PC-3 (cell line): Measurements from ENCODE around the gene UBQLN4. TPM values are rescaled to one million over a fixed set of nuclear protein-coding genes. Genes with fewer than 3 reads are reported as not detected.
"Not testable (repeated sequence)": the region's sequence is repeated elsewhere in the genome, so short reads cannot be mapped to it uniquely, and the experiment has no call there.

ENCODE experiments used
- ATAC-seq: fragments of 200-7000 bp; cut with Tn5 transposase; 2 replicates; pipeline ENCODE4 v1.9.1; 2020; ENCODE audit warnings: mild to moderate bottlenecking, moderate library complexity
- BruUV-seq: library from RNA; stranded (reverse); fragments of 400-500 nt; replicated peaks from 2 replicates; lab custom pipeline; 2021; lab: Mats Ljungman, UMichigan
- CTCF ChIA-PET: fragments of 300-600 bp; sonication (Branson Sonifier 250); formaldehyde crosslinking; loops from one replicate; lab custom pipeline; 2022; ENCODE audit warnings: antibody characterized with exemption; lab: Charles Lee
- POLR2A ChIA-PET: fragments of 300-600 bp; sonication (Branson Sonifier 250); formaldehyde crosslinking; loops from one replicate; lab custom pipeline; 2022; ENCODE audit warnings: antibody characterized with exemption; ENCODE audit not compliant: unreplicated experiment; lab: Charles Lee
- DNase-seq: peaks from one replicate; pipeline ENCODE4 v3.0.0-alpha.2; 2015
- H2AFZ ChIP-seq: fragments of 300-600 bp; sonication (generic); 2 replicates; pipeline ENCODE4 v1.6.0; 2016; ENCODE audit warnings: antibody characterized with exemption, low read length
- H3F3A ChIP-seq: fragments of 300-600 bp; sonication (generic); one replicate; pipeline ENCODE4 v1.6.0; 2017; ENCODE audit warnings: antibody characterized with exemption, low read length, control low read depth, mild to moderate bottlenecking; ENCODE audit not compliant: unreplicated experiment
- H3K27ac ChIP-seq: fragments of 300-600 bp; sonication (generic); 2 replicates; pipeline ENCODE4 v1.5.1; 2016; ENCODE audit warnings: mild to moderate bottlenecking, low read length
- H3K27me3 ChIP-seq: fragments of 300-600 bp; sonication (generic); 2 replicates; pipeline ENCODE4 v1.6.1; 2016; ENCODE audit warnings: low read length, mixed read lengths
- H3K36me3 ChIP-seq: fragments of 300-600 bp; sonication (generic); 2 replicates; pipeline ENCODE4 v1.6.1; 2016; ENCODE audit warnings: low read depth, mixed run types, low read length, mixed read lengths
- H3K4me1 ChIP-seq: fragments of 300-600 bp; sonication (generic); 2 replicates; pipeline ENCODE4 v1.5.1; 2016; ENCODE audit warnings: low read length; ENCODE audit not compliant: insufficient read depth
- H3K4me2 ChIP-seq: fragments of 300-600 bp; sonication (generic); 2 replicates; pipeline ENCODE4 v1.6.0; 2016; ENCODE audit warnings: low read length
- H3K4me3 ChIP-seq: fragments of 300-600 bp; sonication (generic); 2 replicates; pipeline ENCODE4 v1.5.1; 2016; ENCODE audit warnings: mild to moderate bottlenecking, low read length, mixed read lengths
- H3K79me2 ChIP-seq: fragments of 300-600 bp; sonication (generic); 2 replicates; pipeline ENCODE4 v1.6.1; 2017; ENCODE audit warnings: low read length, mixed read lengths
- H3K9ac ChIP-seq: fragments of 300-600 bp; sonication (generic); 2 replicates; pipeline ENCODE4 v1.6.0; 2016; ENCODE audit warnings: mild to moderate bottlenecking, low read length
- H3K9me2 ChIP-seq: fragments of 300-600 bp; sonication (generic); replicated peaks from 2 replicates; pipeline ENCODE4 v1.6.1; 2016; ENCODE audit warnings: mixed run types, low read length, mixed read lengths
- H3K9me3 ChIP-seq: fragments of 300-600 bp; sonication (generic); 2 replicates; pipeline ENCODE4 v1.6.1; 2016; ENCODE audit warnings: low read length, mixed read lengths
- H4K20me1 ChIP-seq: fragments of 300-600 bp; sonication (generic); 2 replicates; pipeline ENCODE4 v1.6.1; 2016; ENCODE audit warnings: low read length, mixed read lengths
- EZH2 ChIP-seq: fragments of 300-600 bp; sonication (generic); IDR thresholded peaks from one replicate; pipeline ENCODE4 v1.6.1; 2017; ENCODE audit warnings: antibody characterized with exemption, mild to moderate bottlenecking, low read length; ENCODE audit not compliant: unreplicated experiment
- EZH2phosphoT487 ChIP-seq: fragments of 300-600 bp; sonication (generic); IDR thresholded peaks from 2 replicates; pipeline ENCODE4 v1.6.1; 2018; ENCODE audit warnings: mild to moderate bottlenecking, antibody characterized with exemption, low read length, borderline replicate concordance
- intact Hi-C: fragments of 100-400 bp; cut with micrococcal nuclease; formaldehyde crosslinking; loops from 2 replicates; pipeline ENCODE4 v1.9.0; 2023
- total RNA-seq: library from RNA; depleted of rRNA; stranded (reverse); fragments of >200 nt; gene quantifications from 2 replicates; pipeline ENCODE4 v1.2.3, GENCODE V29; 2014
- TF ChIP-seq, protein P1 (sequence below): fragments of 300-600 bp; sonication (generic); conservative IDR thresholded peaks from 2 replicates; pipeline ENCODE4 v1.5.1; 2017; ENCODE audit warnings: antibody characterized with exemption, low read depth, mild to moderate bottlenecking, low read length

UBQLN4 gene
- total RNA-seq, 1 experiment from 2014 or later: 45.4 TPM

DNA sequence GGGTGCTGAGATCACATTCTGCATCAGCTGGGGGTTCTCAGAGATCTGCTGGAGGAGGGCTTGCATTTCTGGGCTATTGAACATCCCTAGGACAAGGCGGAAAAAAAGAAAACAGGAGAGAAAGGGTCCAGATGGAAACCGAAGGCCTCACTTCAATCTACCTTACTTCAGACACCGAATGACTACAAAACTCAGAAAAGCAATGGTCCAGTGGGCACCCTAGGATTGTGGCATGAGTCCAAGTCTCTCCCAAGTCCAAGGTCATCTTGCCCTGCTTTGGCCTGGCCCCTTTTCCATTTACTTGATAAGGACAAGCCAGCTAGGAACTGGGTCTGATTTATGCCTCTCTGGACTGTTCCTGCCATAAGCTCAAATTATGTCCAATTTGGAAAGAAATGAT is 10.8 kb downstream of the UBQLN4 start:
- ChIA-PET POLR2A (no interaction called here), CTCF (no interaction called here)
- peaks cover 8% of the 10 kb centered on the region for H3K4me1 ChIP-seq
- H3F3A ChIP-seq: no peaks in the 10 kb centered on the region
- H3K4me3 ChIP-seq: no peak overlapping the region
- no peaks in the 10 kb centered on the region for H3K79me2 ChIP-seq
- TF ChIP-seq, protein P1, sequence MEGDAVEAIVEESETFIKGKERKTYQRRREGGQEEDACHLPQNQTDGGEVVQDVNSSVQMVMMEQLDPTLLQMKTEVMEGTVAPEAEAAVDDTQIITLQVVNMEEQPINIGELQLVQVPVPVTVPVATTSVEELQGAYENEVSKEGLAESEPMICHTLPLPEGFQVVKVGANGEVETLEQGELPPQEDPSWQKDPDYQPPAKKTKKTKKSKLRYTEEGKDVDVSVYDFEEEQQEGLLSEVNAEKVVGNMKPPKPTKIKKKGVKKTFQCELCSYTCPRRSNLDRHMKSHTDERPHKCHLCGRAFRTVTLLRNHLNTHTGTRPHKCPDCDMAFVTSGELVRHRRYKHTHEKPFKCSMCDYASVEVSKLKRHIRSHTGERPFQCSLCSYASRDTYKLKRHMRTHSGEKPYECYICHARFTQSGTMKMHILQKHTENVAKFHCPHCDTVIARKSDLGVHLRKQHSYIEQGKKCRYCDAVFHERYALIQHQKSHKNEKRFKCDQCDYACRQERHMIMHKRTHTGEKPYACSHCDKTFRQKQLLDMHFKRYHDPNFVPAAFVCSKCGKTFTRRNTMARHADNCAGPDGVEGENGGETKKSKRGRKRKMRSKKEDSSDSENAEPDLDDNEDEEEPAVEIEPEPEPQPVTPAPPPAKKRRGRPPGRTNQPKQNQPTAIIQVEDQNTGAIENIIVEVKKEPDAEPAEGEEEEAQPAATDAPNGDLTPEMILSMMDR: no peak
- intact Hi-C loops: no loop called here
- H4K20me1 ChIP-seq: no peaks in the 10 kb centered on the region
- H3K27ac ChIP-seq: no peak overlapping the region
- DNase-seq: no peak
- H3K4me2 ChIP-seq: no peak overlapping the region
- no peaks in the 10 kb centered on the region for H3K9me2 ChIP-seq
- no peaks in the 10 kb centered on the region for H3K27me3 ChIP-seq
- H3K36me3 ChIP-seq: peaks cover 27% of the 10 kb centered on the region
- H3K9me3 ChIP-seq: no peaks in the 10 kb centered on the region
- no peak for ATAC-seq
- no peak overlapping the region for H2AFZ ChIP-seq
- no TSS peak for BruUV-seq
- no peak overlapping the region for H3K9ac ChIP-seq

DNA sequence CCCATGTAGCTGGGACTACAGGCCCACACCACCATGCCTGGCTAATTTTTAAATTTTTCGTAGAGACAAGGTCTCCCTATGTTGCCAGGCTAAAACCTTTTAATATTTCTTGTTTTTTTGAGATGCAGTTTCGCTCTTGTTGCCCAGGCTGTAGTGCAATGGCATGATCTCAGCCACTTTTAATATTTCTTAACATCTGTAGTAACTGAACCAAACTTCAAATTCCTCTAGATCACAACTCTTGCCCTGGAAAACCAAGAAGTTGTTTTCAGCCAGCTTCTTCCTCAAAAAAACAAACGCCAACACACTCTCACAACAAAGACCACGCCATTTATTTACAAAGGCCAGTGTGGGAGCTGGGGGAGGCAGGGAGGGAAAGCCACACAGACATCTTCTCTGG is 18.6 kb downstream of the UBQLN4 start:
- ATAC-seq, BruUV-seq: not testable (repeated sequence)

DNA sequence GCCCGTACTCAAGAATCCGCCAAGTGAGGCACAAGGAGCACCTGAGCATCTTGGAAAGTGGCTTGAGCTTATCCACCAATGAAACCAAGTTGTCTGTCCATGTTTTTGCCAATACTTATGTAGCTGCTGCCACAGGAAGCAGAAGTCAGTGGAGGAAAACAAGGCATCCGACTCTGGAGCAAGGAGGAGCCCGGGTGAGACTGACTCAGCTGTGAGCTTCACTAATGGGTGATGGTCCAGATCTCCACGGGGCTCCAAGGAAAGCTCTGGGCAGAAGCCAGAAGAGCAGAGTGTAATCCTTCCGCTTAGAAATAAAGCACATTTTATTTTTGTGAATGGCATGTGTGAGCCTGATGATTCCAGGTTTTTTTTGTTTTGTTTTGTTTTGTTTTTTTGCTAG is 20.6 kb downstream of the UBQLN4 start:
- H3K9me2 ChIP-seq: no peaks in the 10 kb centered on the region

More for the DNA sequence above, 18.6 kb downstream of the UBQLN4 start:
- H3K79me2 ChIP-seq, H3K27ac ChIP-seq, H3K4me3 ChIP-seq, H4K20me1 ChIP-seq, DNase-seq, CTCF ChIA-PET, H3F3A ChIP-seq, H3K4me2 ChIP-seq, H3K9me3 ChIP-seq, H3K36me3 ChIP-seq, H3K4me1 ChIP-seq, intact Hi-C loops, H2AFZ ChIP-seq, H3K27me3 ChIP-seq, H3K9me2 ChIP-seq, H3K9ac ChIP-seq: not testable (repeated sequence)
- POLR2A ChIA-PET: interaction anchor here (0.6 kb wide), 1 partner anchor 16 kb away, joined by 3 read pairs; no protein-coding TSS in a partner anchor

More for the DNA sequence above, 20.6 kb downstream of the UBQLN4 start:
- TF ChIP-seq, protein P1: no peak
- TF ChIP-seq EZH2 (no peak), EZH2phosphoT487 (no peak)
- no peak overlapping the region for H3K27ac ChIP-seq
- POLR2A ChIA-PET: no interaction called here
- H3K9me3 ChIP-seq: no peaks in the 10 kb centered on the region
- no peak overlapping the region for H3K4me2 ChIP-seq
- no peak overlapping the region for H3K4me3 ChIP-seq
- intact Hi-C loops: no loop called here
- no TSS peak for BruUV-seq
- H3K36me3 ChIP-seq: no peaks in the 10 kb centered on the region
- DNase-seq (no peak), ATAC-seq (no peak)
- no peak overlapping the region for H2AFZ ChIP-seq
- H3K9ac ChIP-seq: no peak overlapping the region
- H3K27me3 ChIP-seq: no peaks in the 10 kb centered on the region
- H3K79me2 ChIP-seq: no peaks in the 10 kb centered on the region
- H3K4me1 ChIP-seq: no peaks in the 10 kb centered on the region
- CTCF ChIA-PET: no interaction called here
- H4K20me1 ChIP-seq: no peaks in the 10 kb centered on the region
- no peaks in the 10 kb centered on the region for H3F3A ChIP-seq
